SJCRH30 (cell line): ENCODE measurements around the gene ERN1. TPM values are rescaled to one million over a fixed set of nuclear protein-coding genes. Genes with fewer than 3 reads are reported as not detected.
"Not testable (repeated sequence)": the region's sequence is repeated elsewhere in the genome, so short reads cannot be mapped to it uniquely, and the experiment has no call there.

Source experiments
- DNase-seq, 2 experiments: peaks; one replicate each; pipeline ENCODE4 v3.0.0-alpha.2; 2015 to 2020
- H3K27ac ChIP-seq: fragments of 250-450 bp; sonication (Bioruptor Pico); 2 replicates; pipeline ENCODE4 v1.5.1; 2020; ENCODE audit warnings: mild to moderate bottlenecking, moderate library complexity
- H3K27me3 ChIP-seq: fragments of 250-450 bp; sonication (Bioruptor Pico); 2 replicates; pipeline ENCODE4 v1.5.1; 2020; ENCODE audit warnings: mild to moderate bottlenecking, moderate library complexity
- H3K36me3 ChIP-seq: fragments of 250-450 bp; sonication (Bioruptor Pico); 2 replicates; pipeline ENCODE4 v1.5.1; 2020; ENCODE audit warnings: mild to moderate bottlenecking, moderate library complexity
- H3K4me1 ChIP-seq: fragments of 250-450 bp; sonication (Bioruptor Pico); 2 replicates; pipeline ENCODE4 v1.5.1; 2020; ENCODE audit warnings: mild to moderate bottlenecking, moderate library complexity
- H3K4me3 ChIP-seq: fragments of 250-450 bp; sonication (Bioruptor Pico); 2 replicates; pipeline ENCODE4 v1.5.1; 2020; ENCODE audit warnings: mild to moderate bottlenecking, moderate library complexity
- H3K9me3 ChIP-seq: fragments of 250-450 bp; sonication (Bioruptor Pico); replicated peaks from 2 replicates; pipeline ENCODE4 v1.5.1; 2020; ENCODE audit warnings: mild to moderate bottlenecking, moderate library complexity
- total RNA-seq: library from RNA; depleted of rRNA; stranded (reverse); fragments of >200 nt; shearing (Covaris generic); gene quantifications from 2 replicates; pipeline ENCODE4 v1.2.3, GENCODE V29; 2014

ERN1 gene
- total RNA-seq, 1 experiment from 2014 or later, result 2.2 TPM

DNA sequence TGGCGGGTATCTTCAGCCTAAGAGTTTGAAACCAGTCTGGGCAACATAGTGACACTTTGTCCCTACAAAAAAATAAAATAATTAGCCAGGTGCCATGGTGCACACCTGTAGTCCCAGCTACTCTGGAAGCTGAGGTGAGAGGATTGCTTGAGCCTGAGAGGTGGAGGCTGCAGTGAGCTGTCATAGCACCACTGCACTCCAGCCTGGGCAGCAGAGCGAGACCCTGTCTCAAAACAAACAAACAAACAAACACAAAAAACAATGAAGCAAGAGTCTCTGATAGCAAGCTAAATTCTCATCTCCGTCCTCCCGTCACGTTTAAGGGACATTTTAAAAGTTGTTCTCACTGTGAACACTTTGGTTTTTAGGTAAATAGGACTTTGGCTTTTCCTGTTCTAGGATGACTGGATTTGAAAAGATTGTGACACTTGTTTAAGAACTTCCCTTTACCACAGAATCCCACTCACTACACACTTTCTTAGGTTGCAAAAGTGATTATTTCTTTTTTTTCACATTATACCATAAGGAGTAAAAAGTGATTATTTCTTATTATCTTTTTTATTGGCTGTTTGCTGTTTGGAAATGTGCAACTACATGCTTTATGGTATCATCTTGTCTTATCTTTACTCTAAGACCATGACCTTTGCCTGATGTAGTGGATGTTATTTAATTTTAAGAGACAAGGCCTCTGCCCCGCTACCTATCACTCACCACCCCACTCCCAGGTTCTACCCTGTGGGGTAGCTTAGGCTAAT is 4.4 kb upstream of the ERN1 start:
- Histone ChIP-seq H3K4me1 (peaks cover 5% of the 10 kb centered on the region; the same call in 1 of the 2 replicates), H3K36me3 (no peaks in the 10 kb centered on the region), H3K27ac (no peak overlapping the region), H3K27me3 (no peaks in the 10 kb centered on the region), H3K4me3 (no peak overlapping the region), H3K9me3 (no peaks in the 10 kb centered on the region)
- DNase-seq, result no peak

GRCh38 chr17:64133546-64134215 is 3.7 kb upstream of the ERN1 start:
- no peak overlapping the region for H3K27ac ChIP-seq
- no peaks in the 10 kb centered on the region for H3K27me3 ChIP-seq
- DNase-seq, result peak; percentile 33 to 78
- no peaks in the 10 kb centered on the region for H3K9me3 ChIP-seq
- H3K36me3 ChIP-seq, result no peaks in the 10 kb centered on the region
- H3K4me1 ChIP-seq, result peaks cover 5% of the 10 kb centered on the region; the same call in 1 of the 2 replicates
- H3K4me3 ChIP-seq, result no peak overlapping the region

DNA sequence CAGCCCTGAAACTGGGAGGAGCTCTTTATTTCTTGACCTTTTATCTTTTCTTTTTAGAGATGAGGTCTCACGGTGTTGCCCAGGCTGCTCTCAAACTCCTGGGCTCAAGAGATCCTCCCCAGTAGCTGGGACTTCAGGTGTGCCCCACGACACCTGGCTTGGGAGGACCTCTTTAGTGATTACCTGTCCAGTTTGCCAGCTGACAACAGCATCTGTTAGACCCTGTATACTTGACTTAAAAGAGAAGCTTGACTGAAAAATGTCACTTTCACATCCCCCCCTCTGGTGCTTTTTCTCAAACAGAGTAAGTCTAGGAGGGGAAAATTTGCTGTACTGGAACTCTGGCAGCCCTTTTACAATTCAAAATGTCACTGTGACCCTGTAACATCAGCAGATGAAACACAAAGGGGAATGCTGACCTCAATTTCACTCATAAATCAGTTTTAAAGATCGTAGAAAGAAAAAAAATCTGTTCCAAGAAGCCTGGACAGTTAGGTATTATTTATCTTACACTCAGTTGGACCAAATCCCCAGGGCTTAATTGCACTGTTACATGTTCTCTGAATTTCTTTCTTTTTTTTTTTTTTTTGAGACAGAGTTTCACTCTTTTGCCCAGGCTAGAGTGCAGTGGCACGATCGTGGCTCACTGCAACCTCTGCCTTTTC is 1.8 kb upstream of the ERN1 start:
- H3K27ac ChIP-seq, result no peak overlapping the region
- no peaks in the 10 kb centered on the region for H3K36me3 ChIP-seq
- no peak overlapping the region for H3K4me3 ChIP-seq
- DNase-seq, result no peak
- H3K9me3 ChIP-seq, result no peaks in the 10 kb centered on the region
- no peaks in the 10 kb centered on the region for H3K27me3 ChIP-seq
- peaks cover 11% of the 10 kb centered on the region; the same call in 1 of the 2 replicates for H3K4me1 ChIP-seq

GRCh38 chr17:64130559-64131001 is 636 bp upstream of the ERN1 start:
- Histone ChIP-seq H3K27me3 (no peaks in the 10 kb centered on the region), H3K4me1 (peaks cover 12% of the 10 kb centered on the region; the same call in 1 of the 2 replicates), H3K36me3 (no peaks in the 10 kb centered on the region), H3K27ac (peak overlapping the region; percentile 88), H3K4me3 (peak overlapping the region; percentile 76), H3K9me3 (no peaks in the 10 kb centered on the region)
- peak in 1 of 2 experiments; percentile 75 for DNase-seq

DNA sequence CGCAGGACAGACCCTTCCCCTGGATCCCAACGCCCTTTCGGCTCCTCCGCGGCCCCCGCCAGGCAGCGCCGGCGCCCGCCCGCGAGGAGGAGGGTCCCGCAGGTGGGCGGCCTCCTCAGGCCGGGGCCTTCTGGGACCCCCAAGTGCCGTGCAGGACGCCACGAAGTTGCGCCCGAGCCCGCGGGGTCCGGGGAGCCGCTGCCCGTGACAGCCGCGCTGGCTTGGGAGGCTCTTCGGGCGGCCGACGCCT is 504 bp downstream of the ERN1 start:
- no peak overlapping the region; the same call in 1 of the 2 replicates for H3K27ac ChIP-seq
- H3K9me3 ChIP-seq, result no peaks in the 10 kb centered on the region
- H3K4me3 ChIP-seq, result peak overlapping the region; percentile 76
- DNase-seq, result no peak
- H3K4me1 ChIP-seq, result peaks cover 12% of the 10 kb centered on the region; the same call in 1 of the 2 replicates
- H3K36me3 ChIP-seq, result no peaks in the 10 kb centered on the region
- no peaks in the 10 kb centered on the region for H3K27me3 ChIP-seq

- Histone ChIP-seq H3K27me3 (no peaks in the 10 kb centered on the region), H3K27ac (no peak overlapping the region; the same call in 1 of the 2 replicates), H3K9me3 (no peaks in the 10 kb centered on the region), H3K4me3 (peak overlapping the region; percentile 76), H3K36me3 (no peaks in the 10 kb centered on the region), H3K4me1 (peaks cover 12% of the 10 kb centered on the region; the same call in 1 of the 2 replicates)
- peak in 1 of 2 experiments; percentile 34 for DNase-seq
Observed at GRCh38 chr17:64128787-64129514, 993 bp downstream of the ERN1 start.

- H3K4me3 ChIP-seq, result no peak overlapping the region
- no peak overlapping the region for H3K27ac ChIP-seq
- DNase-seq, result no peak
- H3K9me3 ChIP-seq, result no peaks in the 10 kb centered on the region
- H3K36me3 ChIP-seq, result no peaks in the 10 kb centered on the region
- no peaks in the 10 kb centered on the region for H3K27me3 ChIP-seq
- H3K4me1 ChIP-seq, result peaks cover 12% of the 10 kb centered on the region; the same call in 1 of the 2 replicates
Observed at GRCh38 chr17:64126918-64127317, 3.0 kb downstream of the ERN1 start.

DNA sequence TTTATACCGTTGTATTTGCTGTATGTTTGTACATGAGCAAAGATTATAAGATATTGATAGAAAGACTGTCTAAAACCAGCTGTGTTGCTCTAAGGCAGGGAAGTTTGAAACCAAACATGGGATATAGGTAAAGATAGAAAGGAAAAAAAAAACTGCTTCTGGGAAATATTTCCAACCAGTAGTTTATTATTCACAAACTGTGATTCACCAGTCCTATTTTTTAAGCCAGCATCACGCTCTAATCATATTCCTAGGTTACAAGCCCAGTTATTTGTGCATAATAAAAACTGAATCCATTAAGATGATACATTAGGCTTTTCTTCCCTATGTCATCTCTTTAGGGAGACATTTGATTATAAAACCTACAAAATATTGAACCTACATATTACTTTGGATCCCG is 4.0 kb downstream of the ERN1 start:
- no peaks in the 10 kb centered on the region for H3K36me3 ChIP-seq
- no peaks in the 10 kb centered on the region for H3K27me3 ChIP-seq
- no peaks in the 10 kb centered on the region for H3K9me3 ChIP-seq
- H3K4me3 ChIP-seq, result no peak overlapping the region
- no peak for DNase-seq
- peaks cover 8% of the 10 kb centered on the region; the same call in 1 of the 2 replicates for H3K4me1 ChIP-seq
- H3K27ac ChIP-seq, result no peak overlapping the region

GRCh38 chr17:64124609-64125008 is 5.3 kb downstream of the ERN1 start:
- Histone ChIP-seq H3K27ac (no peak overlapping the region), H3K9me3 (no peaks in the 10 kb centered on the region), H3K4me1 (peaks cover 6% of the 10 kb centered on the region; the same call in 1 of the 2 replicates), H3K36me3 (no peaks in the 10 kb centered on the region), H3K4me3 (no peak overlapping the region), H3K27me3 (no peaks in the 10 kb centered on the region)
- DNase-seq, result no peak

- Histone ChIP-seq H3K27me3 (no peaks in the 10 kb centered on the region), H3K4me3 (no peak overlapping the region), H3K4me1 (peaks cover 4% of the 10 kb centered on the region; the same call in 1 of the 2 replicates), H3K36me3 (no peaks in the 10 kb centered on the region), H3K27ac (no peak overlapping the region), H3K9me3 (no peaks in the 10 kb centered on the region)
- DNase-seq, result no peak
Observed at GRCh38 chr17:64123114-64123513, 6.8 kb downstream of the ERN1 start.

- not testable (repeated sequence) for H3K4me3 ChIP-seq, H3K36me3 ChIP-seq, H3K9me3 ChIP-seq, DNase-seq, H3K27ac ChIP-seq, H3K4me1 ChIP-seq, H3K27me3 ChIP-seq
Observed at GRCh38 chr17:64120972-64121786, 8.8 kb downstream of the ERN1 start.

DNA sequence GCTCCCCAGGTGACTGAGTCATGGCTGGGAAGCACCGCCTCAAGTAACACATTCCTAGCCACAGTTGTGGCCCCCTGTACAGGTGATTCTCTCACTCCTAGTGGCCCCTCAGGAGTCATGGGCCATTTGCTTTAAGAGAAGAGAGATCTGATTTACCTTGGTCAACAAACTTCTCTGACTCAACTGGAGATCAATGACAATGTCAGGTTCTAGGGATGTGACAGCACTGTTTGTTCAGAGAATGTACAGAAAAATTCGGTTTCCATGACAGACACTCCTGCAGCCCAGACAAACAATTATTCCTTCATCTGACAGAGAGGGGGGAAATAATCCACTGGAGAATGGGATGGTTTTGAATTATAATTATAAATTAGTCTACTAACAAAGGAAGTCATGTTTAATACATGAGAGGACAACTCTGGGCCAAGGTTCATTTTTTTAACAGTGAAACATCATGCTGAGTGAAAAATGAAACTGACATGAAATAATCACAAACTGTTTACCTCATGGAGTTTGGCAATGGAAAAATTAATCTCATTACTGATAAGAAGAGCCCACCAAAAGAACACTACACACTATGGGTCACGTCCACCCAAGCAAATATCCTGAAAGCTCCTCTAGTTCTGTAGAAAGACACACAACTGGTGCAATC is 9.7 kb downstream of the ERN1 start:
- no peaks in the 10 kb centered on the region for H3K4me1 ChIP-seq
- no peak for DNase-seq
- no peaks in the 10 kb centered on the region for H3K9me3 ChIP-seq

More for the DNA sequence above, 9.7 kb downstream of the ERN1 start:
- H3K27me3 ChIP-seq, result no peaks in the 10 kb centered on the region
- no peak overlapping the region for H3K4me3 ChIP-seq
- H3K27ac ChIP-seq, result no peak overlapping the region
- no peaks in the 10 kb centered on the region for H3K36me3 ChIP-seq
